ENCODE results near the gene ADORA2A. TPM values are rescaled to one million over a fixed set of nuclear protein-coding genes. Genes with fewer than 3 reads are reported as not detected.

The ADORA2A gene
- polyA plus RNA-seq, 1 donor (not counting 4 experiments of a cell fraction or from before 2014, with no cell fraction given), result 0.20 TPM

GRCh38 chr22:24437741-24438328 is 10.4 kb downstream of the ADORA2A start:
- no peaks in the 10 kb centered on the region for H3K27me3 ChIP-seq (ENCODE audit: control insufficient read depth, extremely low read depth, insufficient read depth, low read length)
- no peaks in the 10 kb centered on the region for H3K36me3 ChIP-seq (ENCODE audit: control insufficient read depth in 2 of 2, extremely low read depth in 1 of 2, insufficient read depth in 2 of 2, low read length in 2 of 2)
- no peak overlapping the region for H2AFZ ChIP-seq (ENCODE audit: control insufficient read depth, low read length)
- H3K4me1 ChIP-seq (ENCODE audit: control insufficient read depth, extremely low read depth, insufficient read depth, low read length), result peaks cover 4% of the 10 kb centered on the region
- FAIRE-seq, result peak; percentile 82
- peak; percentile 31 to 49 (median 36) for TF ChIP-seq CTCF (optimal IDR thresholded peaks at IDR 0.05 in 1 of 3, IDR thresholded peaks at IDR 0.05 in 1 of 3, conservative IDR thresholded peaks at IDR 0.05 in 1 of 3; ENCODE audit: extremely low read depth in 1 of 3, insufficient read depth in 2 of 3, low read length in 3 of 3)
- TF ChIP-seq EZH2 (IDR thresholded peaks at IDR 0.05; ENCODE audit: low read length), result no peak
- H4K20me1 ChIP-seq (ENCODE audit: control insufficient read depth, extremely low read depth, insufficient read depth, low read length), result no peaks in the 10 kb centered on the region
- no peak overlapping the region for H3K4me2 ChIP-seq (ENCODE audit: control insufficient read depth, extremely low read depth, insufficient read depth, low read depth, low read length)
- H3K9ac ChIP-seq (ENCODE audit: control insufficient read depth, extremely low read depth, insufficient read depth, low read length), result no peak overlapping the region
- H3K9me1 ChIP-seq (ENCODE audit: control insufficient read depth, extremely low read depth, insufficient read depth, low read length), result no peaks in the 10 kb centered on the region
- no peak for DNase-seq (ENCODE audit: low read depth, low spot score)
- no peaks in the 10 kb centered on the region for H3K79me2 ChIP-seq (ENCODE audit: control insufficient read depth, insufficient read depth, low read length)
- no peak overlapping the region for H3K4me3 ChIP-seq (ENCODE audit: control insufficient read depth in 2 of 3, extremely low read depth in 1 of 3, insufficient read depth in 2 of 3, low read depth in 1 of 3, low read length in 3 of 3)
- dilution Hi-C loops (cut with MboI; ENCODE audit: extremely low pct_ligation_motif_present, low sequenced_read_pairs), result no loop called here
- no peak overlapping the region for H3K27ac ChIP-seq (ENCODE audit: control insufficient read depth, insufficient read depth, low read length)
- no peaks in the 10 kb centered on the region for H3K9me3 ChIP-seq (ENCODE audit: control insufficient read depth, low read depth, low read length)

- Histone ChIP-seq H3K4me2 (ENCODE audit: control insufficient read depth, extremely low read depth, insufficient read depth, low read depth, low read length) (no peak overlapping the region), H3K27me3 (ENCODE audit: control insufficient read depth, extremely low read depth, insufficient read depth, low read length) (no peaks in the 10 kb centered on the region), H3K36me3 (ENCODE audit: control insufficient read depth in 2 of 2, extremely low read depth in 1 of 2, insufficient read depth in 2 of 2, low read length in 2 of 2) (no peaks in the 10 kb centered on the region), H3K4me1 (ENCODE audit: control insufficient read depth, extremely low read depth, insufficient read depth, low read length) (peaks cover 4% of the 10 kb centered on the region), H2AFZ (ENCODE audit: control insufficient read depth, low read length) (no peak overlapping the region), H3K9ac (ENCODE audit: control insufficient read depth, extremely low read depth, insufficient read depth, low read length) (no peak overlapping the region), H3K9me1 (ENCODE audit: control insufficient read depth, extremely low read depth, insufficient read depth, low read length) (no peaks in the 10 kb centered on the region), H3K27ac (ENCODE audit: control insufficient read depth, insufficient read depth, low read length) (no peak overlapping the region), H3K9me3 (ENCODE audit: control insufficient read depth, low read depth, low read length) (no peaks in the 10 kb centered on the region), H3K79me2 (ENCODE audit: control insufficient read depth, insufficient read depth, low read length) (no peaks in the 10 kb centered on the region), H4K20me1 (ENCODE audit: control insufficient read depth, extremely low read depth, insufficient read depth, low read length) (no peaks in the 10 kb centered on the region), H3K4me3 (ENCODE audit: control insufficient read depth in 2 of 3, extremely low read depth in 1 of 3, insufficient read depth in 2 of 3, low read depth in 1 of 3, low read length in 3 of 3) (no peak overlapping the region)
- DNase-seq (ENCODE audit: low read depth, low spot score) (no peak), FAIRE-seq (no peak)
- TF ChIP-seq EZH2 (IDR thresholded peaks at IDR 0.05; ENCODE audit: low read length) (no peak), CTCF (optimal IDR thresholded peaks at IDR 0.05 in 1 of 3, IDR thresholded peaks at IDR 0.05 in 1 of 3, conservative IDR thresholded peaks at IDR 0.05 in 1 of 3; ENCODE audit: extremely low read depth in 1 of 3, insufficient read depth in 2 of 3, low read length in 3 of 3) (no peak)
- dilution Hi-C loops (cut with MboI; ENCODE audit: extremely low pct_ligation_motif_present, low sequenced_read_pairs), result no loop called here
These were observed 12.9 kb downstream of the ADORA2A start for GRCh38 chr22:24440270-24440717.
